NCI-H460 (cell line): ENCODE data around the gene TEAD1. TPM values are rescaled to one million over a fixed set of nuclear protein-coding genes. Genes with fewer than 3 reads are reported as not detected.

Experiments used
- small RNA-seq, 2 experiments: library from RNA; depleted of rRNA; stranded (forward); fragments of <200 nt; gene quantifications; one replicate each; pipeline ENCODE3, GENCODE V24; 2014
- total RNA-seq: library from RNA; depleted of rRNA; stranded (reverse); fragments of >200 nt; shearing (Covaris generic); gene quantifications from 2 replicates; pipeline ENCODE4 v1.2.3, GENCODE V29; 2014

The TEAD1 gene
- total RNA-seq, 1 experiment from 2014 or later, result 123 TPM

Small RNAs within 50 kb of the gene (small RNA-seq; reads per million reads assigned to genes)
- 0 reads per million in 2 experiments for gene RF00424
